Fibroblast of lung (primary cell): ENCODE results near the gene TBRG4.

Source experiments
- CTCF ChIP-seq, 2 donors: IDR thresholded peaks in 1 of 2; conservative IDR thresholded peaks in 1 of 2; 1 replicate in 1 of 2; 2 replicates in 1 of 2; pipeline ENCODE4 v1.5.1; 2011 to 2012; ENCODE audit warnings: low read length in 2 of 2, control low read depth in 1 of 2, inconsistent platforms in 1 of 2, low read depth in 1 of 2, mild to moderate bottlenecking in 1 of 2
- EZH2 ChIP-seq: IDR thresholded peaks from 2 replicates; pipeline ENCODE4 v1.5.1; 2012; ENCODE audit warnings: low read length, control low read depth, mild to moderate bottlenecking; ENCODE audit errors: missing control alignments

- TF ChIP-seq CTCF (conservative IDR thresholded peaks at IDR 0.05 in 1 of 2, IDR thresholded peaks at IDR 0.05 in 1 of 2; ENCODE audit: low read depth in 1 of 2, low read length in 2 of 2): no peak
- TF ChIP-seq EZH2: no peak
Observed at GRCh38 chr7:45092100-45092930, 19.2 kb downstream of the TBRG4 start.
